Measurements from ENCODE around the gene TAS2R43.
"Not testable (repeated sequence)": the region's sequence is repeated elsewhere in the genome, so short reads cannot be mapped to it uniquely, and the experiment has no call there.

The TAS2R43 gene

GRCh38 chr12:11108862-11109261, 16.7 kb upstream of the TAS2R43 start:
- no peak for TF ChIP-seq CTCF (IDR thresholded peaks at IDR 0.05; ENCODE audit: low read depth, low read length, missing control alignments)
- no peak for DNase-seq (ENCODE audit: low read depth)
- H3K4me3 ChIP-seq (ENCODE audit: low read depth, low read length), result no peak overlapping the region

DNA sequence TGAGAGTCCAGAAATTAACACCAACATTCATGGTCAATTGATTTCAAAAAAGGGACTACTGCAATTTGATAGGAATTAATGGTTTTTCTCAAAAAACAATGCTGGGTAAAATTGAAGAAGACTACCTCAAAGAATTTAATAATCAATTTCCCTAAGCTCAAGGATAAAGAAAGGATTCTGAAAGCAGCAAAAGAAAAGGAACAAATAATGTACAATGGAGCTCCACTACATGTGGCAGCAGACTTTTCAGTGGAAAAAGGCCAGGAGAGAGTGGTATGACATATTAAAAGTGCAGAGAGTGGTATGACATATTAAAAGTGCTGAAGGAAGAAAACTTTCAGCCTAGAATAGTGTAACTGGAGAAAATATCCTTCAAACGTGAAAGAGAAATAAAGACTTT, 15.6 kb upstream of the TAS2R43 start:
- H3K4me3 ChIP-seq (ENCODE audit: low read depth, low read length), result no peak overlapping the region
- DNase-seq (ENCODE audit: low read depth), result no peak
- no peak for TF ChIP-seq CTCF (IDR thresholded peaks at IDR 0.05; ENCODE audit: low read depth, low read length, missing control alignments)

GRCh38 chr12:11106288-11106687, 14.2 kb upstream of the TAS2R43 start:
- TF ChIP-seq CTCF (IDR thresholded peaks at IDR 0.05; ENCODE audit: low read depth, low read length, missing control alignments), result no peak
- H3K4me3 ChIP-seq (ENCODE audit: low read depth, low read length), result no peak overlapping the region
- no peak for DNase-seq (ENCODE audit: low read depth)

GRCh38 chr12:11105546-11105945, 13.4 kb upstream of the TAS2R43 start:
- no peak for TF ChIP-seq CTCF (IDR thresholded peaks at IDR 0.05; ENCODE audit: low read depth, low read length, missing control alignments)
- H3K4me3 ChIP-seq (ENCODE audit: low read depth, low read length), result no peak overlapping the region

DNA sequence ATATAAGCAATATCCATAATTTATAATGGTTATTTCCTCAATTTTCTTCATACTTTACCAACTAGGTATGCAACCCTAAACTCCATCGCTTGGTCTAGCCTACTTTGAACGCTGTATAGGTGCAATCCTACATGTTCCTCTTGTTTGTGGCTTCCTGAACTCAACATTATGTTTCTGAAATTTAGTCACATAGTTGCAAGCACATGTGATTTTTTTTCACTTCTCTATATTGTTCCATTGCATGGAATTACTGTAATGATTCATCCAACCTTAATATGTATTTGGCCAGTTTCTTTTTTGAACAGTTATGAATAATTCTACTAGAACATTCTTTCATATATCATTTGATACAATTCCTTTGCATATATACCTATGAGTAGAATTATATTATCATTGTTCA, 2.8 kb upstream of the TAS2R43 start:
- DNase-seq (ENCODE audit: low read depth); H3K4me3 ChIP-seq (ENCODE audit: low read depth, low read length): not testable (repeated sequence)

More at GRCh38 chr12:11105546-11105945, 13.4 kb upstream of the TAS2R43 start:
- DNase-seq (ENCODE audit: low read depth), result no peak

DNA sequence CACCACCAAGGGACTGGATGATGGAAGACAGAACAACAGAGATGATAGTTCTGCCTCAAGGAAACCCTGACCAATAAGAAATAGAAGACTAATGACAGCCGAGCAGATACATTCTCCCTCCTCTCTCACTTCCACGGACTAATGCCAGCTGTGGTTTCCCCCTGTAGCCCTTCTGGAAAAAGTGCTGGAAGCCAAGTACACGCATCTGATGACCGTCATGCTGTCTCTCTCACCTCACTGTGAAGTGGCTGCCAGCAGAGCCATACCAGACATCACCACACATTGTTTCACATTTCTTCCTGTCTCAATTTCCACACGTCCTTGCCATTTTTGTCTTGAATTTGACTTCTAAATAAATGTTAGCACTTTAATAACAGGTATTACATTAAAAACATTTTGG, 2.9 kb downstream of the TAS2R43 start:
- H3K4me3 ChIP-seq (ENCODE audit: low read depth, low read length), result no peak overlapping the region
- TF ChIP-seq CTCF (IDR thresholded peaks at IDR 0.05; ENCODE audit: low read depth, low read length, missing control alignments), result no peak
- DNase-seq (ENCODE audit: low read depth), result no peak

- DNase-seq (ENCODE audit: low read depth), result no peak
Observed at GRCh38 chr12:11085419-11085818, 6.7 kb downstream of the TAS2R43 start.

More at GRCh38 chr12:11085419-11085818, 6.7 kb downstream of the TAS2R43 start:
- TF ChIP-seq CTCF (IDR thresholded peaks at IDR 0.05; ENCODE audit: low read depth, low read length, missing control alignments), result no peak
- H3K4me3 ChIP-seq (ENCODE audit: low read depth, low read length), result no peak overlapping the region
